HG02840 (cell line): ENCODE results near the gene SBNO1.
"Not testable (repeated sequence)": the region's sequence is repeated elsewhere in the genome, so short reads cannot be mapped to it uniquely, and the experiment has no call there.

Experiments used
- ATAC-seq: cut with Tn5 transposase; IDR thresholded peaks from one replicate; pipeline ENCODE4 v1.9.1; 2021; ENCODE audit warnings: mild to moderate bottlenecking, moderate library complexity, moderate number of reproducible peaks; ENCODE audit not compliant: unreplicated experiment, low FRiP score

Gene SBNO1

GRCh38 chr12:123356159-123356670 lies 8.4 kb downstream of the SBNO1 start:
- ATAC-seq: no peak

GRCh38 chr12:123354600-123354999 lies 10.0 kb downstream of the SBNO1 start:
- no peak for ATAC-seq

GRCh38 chr12:123351349-123351748 lies 13.3 kb downstream of the SBNO1 start:
- no peak for ATAC-seq

- ATAC-seq: no peak
Measured at GRCh38 chr12:123346946-123347345, 17.7 kb downstream of the SBNO1 start.

- ATAC-seq: no peak
Measured at GRCh38 chr12:123344086-123344485, 20.6 kb downstream of the SBNO1 start.

- no peak for ATAC-seq
Measured at GRCh38 chr12:123337070-123337469, 27.6 kb downstream of the SBNO1 start.

GRCh38 chr12:123336530-123336929 lies 28.1 kb downstream of the SBNO1 start:
- ATAC-seq: no peak

GRCh38 chr12:123335490-123335889 lies 29.2 kb downstream of the SBNO1 start:
- no peak for ATAC-seq

- ATAC-seq: no peak
Measured at GRCh38 chr12:123329799-123330198, 34.8 kb downstream of the SBNO1 start.

- ATAC-seq: no peak
Measured at GRCh38 chr12:123319826-123320225, 44.8 kb downstream of the SBNO1 start.

- no peak for ATAC-seq
Measured at GRCh38 chr12:123319273-123319672, 45.4 kb downstream of the SBNO1 start.

- not testable (repeated sequence) for ATAC-seq
Measured at GRCh38 chr12:123313046-123313445, 51.6 kb downstream of the SBNO1 start.

GRCh38 chr12:123306200-123306599 lies 58.4 kb downstream of the SBNO1 start:
- no peak for ATAC-seq

- ATAC-seq: no peak
Measured at GRCh38 chr12:123305136-123305535, 59.5 kb downstream of the SBNO1 start.

GRCh38 chr12:123293178-123293760 lies 71.4 kb downstream of the SBNO1 start:
- no peak for ATAC-seq

GRCh38 chr12:123289911-123290310 lies 74.7 kb downstream of the SBNO1 start:
- ATAC-seq: no peak

- no peak for ATAC-seq
Measured at GRCh38 chr12:123288751-123289346, 75.8 kb downstream of the SBNO1 start.

GRCh38 chr12:123286652-123287373 lies 77.8 kb downstream of the SBNO1 start:
- no peak for ATAC-seq

- no peak for ATAC-seq
Measured at GRCh38 chr12:123284669-123285068, 80.0 kb downstream of the SBNO1 start.

GRCh38 chr12:123283461-123283860 lies 81.2 kb downstream of the SBNO1 start:
- ATAC-seq: no peak

- ATAC-seq: no peak
Measured at GRCh38 chr12:123282111-123282510, 82.5 kb downstream of the SBNO1 start.

GRCh38 chr12:123280971-123281370 lies 83.7 kb downstream of the SBNO1 start:
- no peak for ATAC-seq
